Neural progenitor cell (in vitro differentiated cells): Measurements from ENCODE around the gene ZKSCAN7.
"Not testable (repeated sequence)": the region's sequence is repeated elsewhere in the genome, so short reads cannot be mapped to it uniquely, and the experiment has no call there.

Experiments used
- CTCF ChIP-seq: fragments of 200-600 bp; sonication (generic); IDR thresholded peaks from 2 replicates; pipeline ENCODE4 v1.5.1; 2017; ENCODE audit warnings: antibody characterized with exemption, mild to moderate bottlenecking
- EZH2phosphoT487 ChIP-seq: fragments of 200-600 bp; sonication (generic); IDR thresholded peaks from 2 replicates; pipeline ENCODE4 v1.6.1; 2017; ENCODE audit warnings: antibody characterized with exemption

- not testable (repeated sequence) for TF ChIP-seq CTCF, EZH2phosphoT487
These were observed 26.0 kb downstream of the ZKSCAN7 start for GRCh38 chr3:44580971-44581370.
